Right atrium auricular region (tissue), 2 donors: ENCODE measurements around the gene ARHGAP45. TPM values are rescaled to one million over a fixed set of nuclear protein-coding genes. Genes with fewer than 3 reads are reported as not detected.

Experiments
- DNase-seq: peaks from one replicate; pipeline ENCODE4 v3.0.0-alpha.2; 2019; ENCODE audit warnings: low spot score
- H3K27ac ChIP-seq, 2 donors: fragments of 200-600 bp; sonication (generic); 1 replicate in 1 of 2; 2 replicates in 1 of 2; pipeline ENCODE4 v1.5.1; 2016 to 2019
- H3K27me3 ChIP-seq, 2 donors: fragments of 200-600 bp; sonication (generic); one replicate each; pipeline versions ENCODE4 v1.5.1 to v1.6.0; 2017 to 2019
- H3K36me3 ChIP-seq: fragments of 200-600 bp; sonication (generic); one replicate; pipeline ENCODE4 v1.5.1; 2016
- H3K4me1 ChIP-seq, 2 donors: fragments of 200-600 bp; sonication (generic); one replicate each; pipeline versions ENCODE4 v1.5.1 to v1.6.0; 2017 to 2019
- H3K4me3 ChIP-seq, 2 donors: fragments of 200-600 bp; sonication (generic); 1 replicate in 1 of 2; 2 replicates in 1 of 2; pipeline ENCODE4 v1.5.1; 2017 to 2019; ENCODE audit warnings: mild to moderate bottlenecking in 1 of 2, moderate library complexity in 1 of 2
- H3K9me3 ChIP-seq, 2 donors: fragments of 200-600 bp; sonication (generic); one replicate each; pipeline ENCODE4 v1.5.1; 2019
- CTCF ChIP-seq, 2 donors: fragments of 200-600 bp; sonication (generic); IDR thresholded peaks; one replicate each; pipeline ENCODE4 v1.5.1; 2019; ENCODE audit warnings: antibody characterized with exemption in 2 of 2
- total RNA-seq, 2 donors: library from RNA; depleted of rRNA; stranded (reverse); fragments of >200 nt; gene quantifications; one replicate each; pipeline ENCODE4 v1.1.0, GENCODE V29; 2016

ARHGAP45 gene
- total RNA-seq, 2 donors from 2014 or later = 5.2 to 12.8 TPM

- no peak overlapping the region for H3K27ac ChIP-seq
- no peaks in the 10 kb centered on the region for H3K4me1 ChIP-seq
- no peak overlapping the region for H3K4me3 ChIP-seq
- no peak for TF ChIP-seq CTCF (IDR thresholded peaks at IDR 0.05)
- H3K9me3 ChIP-seq = peaks cover 20 to 48% of the 10 kb centered on the region in 2 donors
- no peak for DNase-seq
- H3K36me3 ChIP-seq = no peaks in the 10 kb centered on the region
- H3K27me3 ChIP-seq = no peaks in the 10 kb centered on the region
Measured at GRCh38 chr19:1057176-1057855, 9.7 kb upstream of the ARHGAP45 start.

DNA sequence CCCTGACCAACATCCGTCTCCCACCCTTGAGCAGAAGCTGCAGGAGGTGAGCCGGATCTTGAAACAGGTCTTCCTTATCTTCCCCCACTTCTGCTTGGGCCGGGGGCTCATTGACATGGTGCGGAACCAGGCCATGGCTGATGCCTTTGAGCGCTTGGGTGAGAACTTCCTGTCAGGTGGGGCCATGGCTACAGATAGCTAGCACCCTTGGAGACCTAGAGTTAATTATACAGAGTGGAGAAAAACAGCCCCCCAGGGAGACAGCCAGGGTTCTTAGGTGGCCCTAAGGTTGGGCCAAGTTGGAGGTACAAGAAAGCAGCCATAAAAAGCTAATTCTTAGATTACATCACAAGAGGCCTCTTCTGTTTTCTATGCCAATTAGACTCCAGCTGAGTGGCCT is 8.9 kb upstream of the ARHGAP45 start:
- no peak for TF ChIP-seq CTCF (IDR thresholded peaks at IDR 0.05)
- Histone ChIP-seq H3K9me3 (peaks cover 20 to 48% of the 10 kb centered on the region in 2 donors), H3K27ac (no peak overlapping the region), H3K4me1 (no peaks in the 10 kb centered on the region), H3K27me3 (no peaks in the 10 kb centered on the region), H3K4me3 (no peak overlapping the region), H3K36me3 (no peaks in the 10 kb centered on the region)
- no peak for DNase-seq

GRCh38 chr19:1060689-1061088 is 6.3 kb upstream of the ARHGAP45 start:
- H3K9me3 ChIP-seq = peaks cover 20 to 44% of the 10 kb centered on the region in 2 donors
- TF ChIP-seq CTCF (IDR thresholded peaks at IDR 0.05) = no peak
- peaks cover 0 to 1% of the 10 kb centered on the region in 2 donors for H3K27me3 ChIP-seq
- H3K4me1 ChIP-seq = peaks cover 0 to 12% of the 10 kb centered on the region in 2 donors
- H3K4me3 ChIP-seq = no peak overlapping the region
- H3K27ac ChIP-seq = no peak overlapping the region
- no peaks in the 10 kb centered on the region for H3K36me3 ChIP-seq
- DNase-seq = no peak

- no peak overlapping the region for H3K4me3 ChIP-seq
- peaks cover 0 to 23% of the 10 kb centered on the region in 2 donors for H3K4me1 ChIP-seq
- peaks cover 12 to 32% of the 10 kb centered on the region in 2 donors for H3K9me3 ChIP-seq
- no peak overlapping the region for H3K27ac ChIP-seq
- H3K27me3 ChIP-seq = peaks cover 0 to 12% of the 10 kb centered on the region in 2 donors
- TF ChIP-seq CTCF (IDR thresholded peaks at IDR 0.05) = no peak
- DNase-seq = no peak
- H3K36me3 ChIP-seq = no peaks in the 10 kb centered on the region
Measured at GRCh38 chr19:1061987-1062386, 5.0 kb upstream of the ARHGAP45 start.

DNA sequence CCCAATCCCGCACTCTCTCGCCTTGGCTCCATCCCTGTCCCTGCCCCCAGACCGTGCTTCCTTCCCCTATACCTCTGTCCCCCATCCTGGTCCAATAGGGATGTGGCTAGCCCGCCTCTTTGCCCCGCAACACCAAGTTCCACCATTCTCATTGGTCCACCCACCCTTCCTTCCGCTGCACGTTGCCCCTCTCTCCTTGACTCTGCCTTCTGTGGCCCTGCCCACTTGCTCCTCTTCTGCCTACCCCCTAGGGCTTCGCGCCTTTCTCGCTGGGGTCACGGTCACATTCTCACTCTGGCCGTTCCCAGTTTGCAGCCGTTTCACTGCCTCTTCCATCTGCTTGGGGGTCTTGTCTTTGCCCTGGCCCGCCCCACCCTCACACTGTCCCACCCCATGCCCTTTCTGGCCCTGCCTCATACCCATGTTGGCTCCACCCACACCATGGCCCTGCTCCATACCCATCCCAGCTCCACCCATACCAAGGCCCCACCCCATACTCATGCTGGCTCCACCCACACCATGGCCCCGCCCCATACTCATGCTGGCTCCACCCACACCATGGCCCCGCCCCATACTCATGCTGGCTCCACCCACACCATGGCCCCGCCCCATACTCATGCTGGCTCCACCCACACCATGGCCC is 4.5 kb upstream of the ARHGAP45 start:
- Histone ChIP-seq H3K27me3 (peaks cover 5 to 17% of the 10 kb centered on the region in 2 donors), H3K27ac (no peak overlapping the region), H3K4me1 (peaks cover 0 to 29% of the 10 kb centered on the region in 2 donors), H3K9me3 (peaks cover 7 to 27% of the 10 kb centered on the region in 2 donors), H3K36me3 (no peaks in the 10 kb centered on the region), H3K4me3 (no peak overlapping the region)
- no peak for DNase-seq
- no peak for TF ChIP-seq CTCF (IDR thresholded peaks at IDR 0.05)
